Fibroblast of gingiva (primary cell): ENCODE data around the gene TGFBR3.

Experiments
- DNase-seq: peaks from one replicate; pipeline ENCODE4 v3.0.0-alpha.2; 2011; ENCODE audit warnings: low read depth

The TGFBR3 gene

GRCh38 chr1:91640877-91641526 lies 244.9 kb downstream of the TGFBR3 start:
- DNase-seq, result no peak

DNA sequence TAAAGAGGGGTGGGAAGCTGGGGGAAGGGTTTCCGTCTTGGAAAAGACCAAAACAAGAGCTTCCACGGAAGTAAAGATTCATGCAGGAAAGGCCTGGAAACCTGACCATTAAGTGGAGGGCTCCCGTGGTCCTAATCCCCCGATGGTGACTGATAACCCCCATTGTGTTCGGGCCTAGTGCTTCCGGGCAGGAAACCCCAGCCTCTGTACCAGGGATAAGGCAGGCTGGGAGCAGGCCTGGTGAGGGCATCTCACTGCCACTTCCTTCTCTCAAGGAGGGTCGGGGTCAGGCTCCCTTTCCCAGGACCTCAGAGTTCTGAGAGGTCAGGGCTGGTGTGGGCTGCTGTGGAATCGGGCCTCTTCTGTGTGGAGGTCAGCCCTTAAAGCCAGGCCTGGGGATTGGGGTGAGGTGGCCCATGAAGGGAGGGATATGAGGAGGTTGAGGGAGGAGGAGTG lies 248.4 kb downstream of the TGFBR3 start:
- DNase-seq, result no peak

GRCh38 chr1:91635763-91636162 lies 250.2 kb downstream of the TGFBR3 start:
- DNase-seq, result no peak

DNA sequence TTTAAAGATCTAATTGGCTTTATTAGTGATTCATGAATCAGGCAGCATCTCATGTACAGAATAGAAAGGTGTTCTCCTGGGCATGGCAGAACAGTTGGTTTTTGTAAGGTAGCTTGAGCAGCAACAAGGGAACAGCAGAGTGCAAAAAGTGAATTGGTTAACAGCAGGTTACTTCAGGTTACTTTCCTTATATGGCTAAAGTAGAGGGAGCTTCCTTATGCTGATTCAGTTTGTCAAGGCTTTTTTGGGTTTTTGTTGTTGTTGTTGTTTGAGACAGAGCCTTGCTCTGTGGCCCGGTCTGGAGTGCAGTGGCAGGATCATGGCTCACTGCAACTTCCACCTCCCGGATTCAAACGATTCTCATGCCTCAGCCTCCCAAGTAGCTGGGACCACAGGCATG lies 252.5 kb downstream of the TGFBR3 start:
- no peak for DNase-seq

DNA sequence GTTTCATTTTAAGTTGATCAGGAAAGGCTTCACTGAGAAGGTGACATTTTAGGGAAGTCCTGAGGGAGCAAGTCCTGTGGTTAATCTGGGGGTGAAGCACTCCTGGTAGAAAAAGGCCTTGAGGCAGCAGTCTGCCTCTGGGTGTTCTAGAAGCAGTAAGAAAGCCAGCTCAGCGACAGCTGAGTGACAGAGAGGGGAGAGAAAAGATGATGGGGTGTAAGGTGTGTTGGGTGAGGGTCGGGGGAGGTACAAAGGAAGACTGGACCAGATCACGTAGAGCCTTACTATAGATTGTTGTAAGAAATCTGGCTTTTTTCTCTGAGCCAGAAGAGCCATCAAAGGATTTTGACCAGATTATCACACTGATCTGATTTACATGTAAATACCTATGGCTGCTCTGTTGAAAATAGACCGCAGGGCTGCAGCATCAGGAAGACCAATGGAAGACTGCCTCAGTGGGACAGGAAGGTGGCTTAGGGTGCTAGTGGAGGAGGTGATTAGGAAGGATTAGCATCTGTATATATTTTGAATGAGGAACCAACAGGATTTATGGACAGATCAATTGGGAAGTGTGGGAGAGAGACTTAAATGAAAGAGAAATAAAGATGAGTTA lies 254.1 kb downstream of the TGFBR3 start:
- no peak for DNase-seq

- DNase-seq, result no peak
These were observed 255.1 kb downstream of the TGFBR3 start for GRCh38 chr1:91630803-91631202.
